ENCODE results near the gene BMP15.

DNA sequence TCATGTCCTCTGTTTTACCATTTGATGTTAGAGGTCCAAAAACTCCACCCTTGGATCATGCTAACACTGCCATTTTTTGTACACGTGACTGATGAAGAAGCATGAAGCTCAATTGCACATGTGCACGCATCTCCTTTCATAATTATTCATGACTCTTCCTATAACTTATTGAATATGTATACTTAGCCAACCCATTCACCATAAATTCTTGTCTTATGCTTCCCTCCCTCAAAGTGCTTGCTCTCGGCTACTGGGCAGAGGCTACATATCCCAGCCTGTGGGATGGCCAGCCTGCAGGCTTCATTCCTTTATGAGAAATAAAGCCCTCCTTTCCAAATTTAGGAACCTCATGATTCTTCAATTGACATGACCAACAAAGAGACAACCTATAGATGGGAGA lies 17.5 kb upstream of the BMP15 start:
- TF ChIP-seq, protein P1, sequence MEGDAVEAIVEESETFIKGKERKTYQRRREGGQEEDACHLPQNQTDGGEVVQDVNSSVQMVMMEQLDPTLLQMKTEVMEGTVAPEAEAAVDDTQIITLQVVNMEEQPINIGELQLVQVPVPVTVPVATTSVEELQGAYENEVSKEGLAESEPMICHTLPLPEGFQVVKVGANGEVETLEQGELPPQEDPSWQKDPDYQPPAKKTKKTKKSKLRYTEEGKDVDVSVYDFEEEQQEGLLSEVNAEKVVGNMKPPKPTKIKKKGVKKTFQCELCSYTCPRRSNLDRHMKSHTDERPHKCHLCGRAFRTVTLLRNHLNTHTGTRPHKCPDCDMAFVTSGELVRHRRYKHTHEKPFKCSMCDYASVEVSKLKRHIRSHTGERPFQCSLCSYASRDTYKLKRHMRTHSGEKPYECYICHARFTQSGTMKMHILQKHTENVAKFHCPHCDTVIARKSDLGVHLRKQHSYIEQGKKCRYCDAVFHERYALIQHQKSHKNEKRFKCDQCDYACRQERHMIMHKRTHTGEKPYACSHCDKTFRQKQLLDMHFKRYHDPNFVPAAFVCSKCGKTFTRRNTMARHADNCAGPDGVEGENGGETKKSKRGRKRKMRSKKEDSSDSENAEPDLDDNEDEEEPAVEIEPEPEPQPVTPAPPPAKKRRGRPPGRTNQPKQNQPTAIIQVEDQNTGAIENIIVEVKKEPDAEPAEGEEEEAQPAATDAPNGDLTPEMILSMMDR (IDR thresholded peaks at IDR 0.05): no peak
- no peak for TF ChIP-seq POLR2AphosphoS5 (IDR thresholded peaks at IDR 0.05)
